NT2/D1 (cell line): ENCODE data around the gene CEACAM21.

ENCODE experiments used
- DNase-seq: peaks from one replicate; pipeline ENCODE4 v3.0.0-alpha.2; 2011; ENCODE audit warnings: low read depth, low spot score
- H3K27me3 ChIP-seq: 2 replicates; pipeline ENCODE4 v1.6.0; 2011; ENCODE audit warnings: mild to moderate bottlenecking; ENCODE audit not compliant: insufficient read length, insufficient read depth
- H3K36me3 ChIP-seq: 2 replicates; pipeline ENCODE4 v1.6.1; 2011; ENCODE audit warnings: mild to moderate bottlenecking, low read length, mixed read lengths; ENCODE audit not compliant: insufficient read depth, insufficient read length
- H3K4me1 ChIP-seq: 2 replicates; pipeline ENCODE4 v1.5.1; 2011; ENCODE audit not compliant: insufficient read depth, insufficient read length
- H3K4me3 ChIP-seq: 2 replicates; pipeline ENCODE4 v1.5.1; 2011; ENCODE audit warnings: low read depth; ENCODE audit not compliant: insufficient read length
- H3K9ac ChIP-seq: 2 replicates; pipeline ENCODE4 v1.6.0; 2011; ENCODE audit warnings: low read depth; ENCODE audit not compliant: insufficient read length
- H3K9me3 ChIP-seq: 2 replicates; pipeline ENCODE4 v1.5.1; 2011; ENCODE audit warnings: mild to moderate bottlenecking, low read length; ENCODE audit not compliant: insufficient read depth
- SUZ12 ChIP-seq: IDR thresholded peaks from 2 replicates; pipeline ENCODE4 v1.6.1; 2011; ENCODE audit not compliant: insufficient read length, insufficient read depth; ENCODE audit errors: extremely low read depth
- YY1 ChIP-seq: IDR thresholded peaks from 2 replicates; pipeline ENCODE4 v1.6.1; 2011; ENCODE audit not compliant: insufficient read length, insufficient read depth
- ZNF274 ChIP-seq: IDR thresholded peaks from 2 replicates; pipeline ENCODE4 v1.6.1; 2011; ENCODE audit warnings: mild to moderate bottlenecking, low read depth, low read length

Gene CEACAM21

DNA sequence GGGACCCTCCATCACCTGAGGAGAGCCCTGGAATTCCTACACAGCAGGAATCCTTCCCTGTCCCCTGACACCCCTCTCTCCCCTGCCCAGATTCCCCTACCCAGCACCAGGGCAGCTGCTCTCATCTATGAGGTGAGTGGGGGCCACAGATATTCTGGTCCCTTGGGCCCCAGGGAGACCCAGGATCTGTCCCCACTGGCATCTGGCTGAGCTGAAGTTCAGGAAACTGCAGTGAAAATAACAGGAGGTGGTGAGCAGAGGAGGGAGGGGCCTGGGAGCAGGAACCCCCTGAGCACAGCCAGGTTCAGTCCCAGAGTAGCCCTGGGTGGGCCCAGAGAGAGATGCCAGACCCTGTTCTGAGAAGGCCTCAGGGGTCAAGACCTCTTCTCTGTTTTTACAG, 10.1 kb downstream of the CEACAM21 start:
- DNase-seq = no peak
- peaks cover 76% of the 10 kb centered on the region for H3K27me3 ChIP-seq

DNA sequence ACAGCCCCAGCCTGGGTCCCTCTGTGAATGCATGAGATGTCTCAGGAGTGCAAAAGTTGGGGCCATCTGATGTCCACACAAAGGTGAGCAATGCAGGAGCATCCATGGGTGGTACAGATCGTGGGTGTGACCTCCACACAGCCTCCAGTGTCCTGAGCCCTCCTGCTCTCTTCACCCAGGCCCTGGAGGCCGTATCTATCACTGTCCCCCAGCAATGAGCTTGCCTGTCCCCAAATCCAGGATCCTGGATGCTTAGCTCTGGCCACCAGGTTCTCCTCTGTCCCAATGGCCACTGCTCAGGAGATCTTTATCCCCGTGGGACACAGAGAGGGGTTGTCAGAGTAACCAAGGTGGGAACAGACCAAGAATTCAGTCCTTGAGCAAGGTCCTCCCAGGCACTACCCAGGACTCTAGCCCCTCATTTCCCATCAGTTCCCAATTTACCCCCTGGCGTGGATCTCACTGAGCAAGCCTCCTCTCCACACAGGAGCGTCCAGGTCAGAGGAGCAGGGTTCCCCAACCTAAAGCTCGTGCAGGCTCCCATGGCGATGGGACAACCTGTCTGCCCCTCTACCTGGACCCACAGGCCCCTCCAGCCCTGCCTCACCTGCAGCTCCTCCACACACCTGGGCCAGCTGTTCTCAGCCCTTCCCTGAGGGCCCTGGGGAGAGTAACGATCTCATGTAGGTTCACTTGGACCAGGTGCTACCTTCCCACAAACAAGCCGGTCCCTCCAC, 11.3 kb downstream of the CEACAM21 start:
- Histone ChIP-seq H3K9ac (no peak overlapping the region), H3K4me1 (no peaks in the 10 kb centered on the region), H3K36me3 (no peaks in the 10 kb centered on the region), H3K27me3 (peaks cover 83% of the 10 kb centered on the region), H3K9me3 (peaks cover 7% of the 10 kb centered on the region; the same call in 1 of the 2 replicates), H3K4me3 (no peak overlapping the region)
- DNase-seq = no peak
- TF ChIP-seq ZNF274 (no peak), SUZ12 (no peak), YY1 (no peak)

More for the DNA sequence above, 10.1 kb downstream of the CEACAM21 start:
- Histone ChIP-seq H3K9me3 (peaks cover 17% of the 10 kb centered on the region; the same call in 1 of the 2 replicates), H3K4me1 (no peaks in the 10 kb centered on the region), H3K9ac (no peak overlapping the region), H3K36me3 (no peaks in the 10 kb centered on the region), H3K4me3 (no peak overlapping the region)
- TF ChIP-seq SUZ12 (no peak), ZNF274 (no peak), YY1 (no peak)

DNA sequence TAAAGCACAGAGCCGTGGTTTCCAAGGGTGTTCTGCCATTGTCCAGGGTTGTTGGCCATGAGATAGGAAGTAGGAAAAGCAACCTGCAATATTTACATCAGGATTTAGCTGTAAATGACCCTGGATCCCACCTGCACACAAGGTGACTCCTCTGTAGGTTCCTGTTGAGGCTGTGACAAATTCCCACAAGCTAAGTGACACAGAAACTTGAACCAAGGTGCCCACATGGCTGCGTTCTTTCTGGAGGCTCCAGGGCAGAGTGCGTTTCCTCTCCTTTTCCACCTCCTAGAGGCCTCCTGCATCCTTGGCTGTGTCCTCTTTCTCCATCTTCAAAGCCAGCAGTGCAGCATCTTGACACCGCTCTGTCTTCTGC, 11.9 kb downstream of the CEACAM21 start:
- Histone ChIP-seq H3K4me3 (no peak overlapping the region), H3K27me3 (peaks cover 87% of the 10 kb centered on the region), H3K4me1 (no peaks in the 10 kb centered on the region), H3K9me3 (0 out of 2 replicates have a peak, but pooled peaks cover 1% of the 10 kb centered on the region), H3K36me3 (no peaks in the 10 kb centered on the region), H3K9ac (no peak overlapping the region)
- no peak for DNase-seq
- no peak for TF ChIP-seq ZNF274
- no peak for TF ChIP-seq YY1
- TF ChIP-seq SUZ12 = no peak

DNA sequence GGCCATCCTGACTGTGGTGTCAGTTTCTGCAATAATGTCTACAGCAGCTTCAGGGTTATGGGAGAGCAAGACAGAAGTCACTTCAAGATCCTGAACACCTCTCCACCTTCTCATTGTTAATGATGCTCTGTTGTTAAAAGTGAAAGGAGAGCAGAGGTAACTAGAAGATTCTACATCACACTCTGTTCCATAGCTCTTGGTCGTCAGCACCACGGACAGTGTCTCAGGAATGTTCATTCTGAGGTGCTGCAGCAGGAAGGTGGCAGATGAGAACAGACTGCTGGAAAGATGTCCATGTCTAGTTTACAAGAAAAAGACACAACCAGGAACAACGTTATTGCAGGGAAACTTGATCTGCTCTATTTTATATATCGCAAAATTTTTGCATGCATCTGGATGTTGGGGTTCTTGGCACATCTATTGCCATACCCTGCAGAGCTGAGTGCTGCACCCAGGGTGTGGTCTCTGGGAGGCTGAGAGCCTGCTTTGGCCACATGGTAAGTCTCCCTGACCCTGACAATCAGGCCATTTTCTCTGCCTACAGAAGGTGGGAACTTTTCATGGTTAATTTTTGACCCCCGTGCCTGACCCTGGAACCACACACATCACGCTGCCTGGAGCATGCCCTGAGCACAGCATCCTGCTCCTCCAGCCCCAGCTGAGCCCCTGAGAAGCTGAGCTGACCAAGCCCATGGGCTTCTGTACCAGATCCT, 12.7 kb downstream of the CEACAM21 start:
- Histone ChIP-seq H3K27me3 (peaks cover 93% of the 10 kb centered on the region), H3K9ac (no peak overlapping the region), H3K9me3 (no peaks in the 10 kb centered on the region), H3K4me1 (no peaks in the 10 kb centered on the region), H3K36me3 (no peaks in the 10 kb centered on the region), H3K4me3 (no peak overlapping the region)
- DNase-seq = no peak
- TF ChIP-seq YY1 (no peak), SUZ12 (no peak), ZNF274 (no peak)

DNA sequence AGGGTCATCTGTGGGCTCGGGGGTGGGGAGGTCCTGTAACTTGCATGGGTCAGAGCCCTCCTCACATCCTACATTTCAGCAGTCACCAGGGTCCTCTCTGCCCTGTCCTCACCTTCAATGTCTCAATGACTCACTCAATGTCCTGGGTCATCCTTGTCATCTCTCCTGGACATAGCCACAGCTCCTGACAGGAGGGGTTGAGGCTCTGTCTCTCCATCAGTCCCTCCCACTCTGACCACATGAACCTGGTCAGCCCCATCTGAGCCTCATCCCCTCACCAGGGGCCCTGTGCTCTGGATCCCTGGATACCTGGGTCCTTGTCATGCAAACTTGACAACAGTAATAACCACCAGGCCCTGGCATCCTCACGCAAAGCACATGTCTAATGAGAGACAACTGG, 13.4 kb downstream of the CEACAM21 start:
- Histone ChIP-seq H3K36me3 (no peaks in the 10 kb centered on the region), H3K27me3 (peaks cover 93% of the 10 kb centered on the region), H3K9ac (no peak overlapping the region), H3K9me3 (no peaks in the 10 kb centered on the region), H3K4me1 (no peaks in the 10 kb centered on the region), H3K4me3 (no peak overlapping the region)
- TF ChIP-seq ZNF274 = no peak
- no peak for DNase-seq

DNA sequence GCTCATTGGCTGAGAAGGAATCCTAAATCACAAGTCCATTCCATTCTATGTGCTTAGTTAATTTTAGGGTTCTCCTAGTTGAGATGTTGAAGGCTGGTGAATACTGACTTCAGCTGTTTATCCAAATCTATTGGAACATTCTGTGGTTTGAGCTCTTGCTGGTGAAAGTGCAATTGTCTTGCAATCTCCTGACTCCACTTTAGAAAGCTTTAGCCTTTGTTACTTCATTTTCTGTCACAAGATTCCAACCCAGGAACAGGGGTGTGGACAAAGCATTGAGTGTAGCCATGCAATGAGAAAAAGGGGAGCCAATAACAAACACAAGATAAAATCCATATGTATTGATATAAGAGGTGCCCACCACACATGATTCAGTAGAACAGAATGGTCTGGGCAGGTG, 15.0 kb downstream of the CEACAM21 start:
- Histone ChIP-seq H3K27me3 (peaks cover 93% of the 10 kb centered on the region), H3K4me1 (no peaks in the 10 kb centered on the region), H3K36me3 (no peaks in the 10 kb centered on the region), H3K9me3 (no peaks in the 10 kb centered on the region), H3K9ac (no peak overlapping the region), H3K4me3 (no peak overlapping the region)
- TF ChIP-seq SUZ12 = no peak
- TF ChIP-seq ZNF274 = no peak
- TF ChIP-seq YY1 = no peak
- DNase-seq = no peak

DNA sequence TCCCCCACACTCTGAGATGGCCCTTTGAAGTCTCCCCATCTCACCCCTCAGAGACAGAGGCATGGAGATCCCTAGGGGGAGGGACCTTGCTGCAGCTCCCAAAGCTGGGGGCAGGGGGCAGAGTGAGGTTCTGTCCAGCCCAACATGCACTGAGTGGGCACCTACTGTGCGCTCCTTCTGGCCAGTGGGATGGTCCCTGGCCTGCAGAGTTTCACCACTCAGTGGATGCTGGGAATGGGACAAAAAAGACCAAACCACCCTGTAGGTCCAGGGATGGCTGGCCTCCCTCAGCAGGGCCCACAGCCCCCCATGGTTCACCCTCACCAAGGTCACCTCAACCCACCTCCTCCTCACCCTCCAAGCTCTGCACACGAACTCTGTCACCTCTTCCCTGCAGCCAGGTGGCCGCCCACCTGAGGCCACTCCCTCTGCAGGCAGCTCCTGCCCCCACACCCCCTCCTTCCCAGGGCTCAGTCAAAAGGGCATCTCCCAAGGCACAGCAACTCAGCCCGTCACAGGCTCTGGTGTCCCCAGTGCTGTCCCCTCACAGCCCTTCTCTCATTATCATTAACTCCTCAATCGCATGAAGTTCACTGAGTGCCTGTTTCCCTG, 16.1 kb downstream of the CEACAM21 start:
- Histone ChIP-seq H3K27me3 (peaks cover 94% of the 10 kb centered on the region), H3K4me1 (no peaks in the 10 kb centered on the region), H3K36me3 (no peaks in the 10 kb centered on the region)

More for the DNA sequence above, 16.1 kb downstream of the CEACAM21 start:
- TF ChIP-seq SUZ12 (no peak), YY1 (no peak), ZNF274 (no peak)
- H3K4me3 ChIP-seq = no peak overlapping the region
- H3K9ac ChIP-seq = no peak overlapping the region
- DNase-seq = no peak
- H3K9me3 ChIP-seq = no peaks in the 10 kb centered on the region
